Natural killer cell (primary cell): ENCODE data around the gene TOP3B. TPM values are rescaled to one million over a fixed set of nuclear protein-coding genes. Genes with fewer than 3 reads are reported as not detected.

ENCODE experiments used
- ATAC-seq, 3 donors: fragments of 150-1000 bp in 2 of 3; fragments of 200-7000 bp in 1 of 3; cut with Tn5 transposase; 1 replicate in 1 of 3; 2 replicates in 2 of 3; pipeline ENCODE4 v1.10.0; 2021; ENCODE audit warnings: mild to moderate bottlenecking in 2 of 3, moderate library complexity in 2 of 3
- DNase-seq, 2 donors: peaks; one replicate each; pipeline versions ENCODE4 v3.0.0 to v3.0.0-alpha.2; 2013 to 2021; ENCODE audit warnings: mixed read lengths in 1 of 2
- H3K27ac ChIP-seq: one replicate; pipeline ENCODE4 v1.5.1; 2013; ENCODE audit warnings: mild to moderate bottlenecking, low read length
- H3K27me3 ChIP-seq: one replicate; pipeline ENCODE4 v1.6.1; 2013; ENCODE audit warnings: low read length; ENCODE audit not compliant: control insufficient read depth, insufficient read depth
- H3K36me3 ChIP-seq: one replicate; pipeline ENCODE4 v1.6.1; 2013; ENCODE audit warnings: low read length; ENCODE audit not compliant: control insufficient read depth, insufficient read depth
- H3K4me1 ChIP-seq: one replicate; pipeline ENCODE4 v1.6.1; 2013; ENCODE audit warnings: low read length; ENCODE audit not compliant: control insufficient read depth, insufficient read depth
- H3K4me3 ChIP-seq: one replicate; pipeline ENCODE4 v1.5.1; 2013; ENCODE audit warnings: low read length
- H3K9me3 ChIP-seq: one replicate; pipeline ENCODE4 v1.6.1; 2013; ENCODE audit warnings: low read length; ENCODE audit not compliant: control insufficient read depth, insufficient read depth
- H3K27ac Mint-ChIP-seq, 2 donors: one replicate each; pipeline ENCODE4 v1.8.0; 2022; ENCODE audit warnings: mild to moderate bottlenecking in 2 of 2, mixed read lengths in 2 of 2, moderate library complexity in 1 of 2
- H3K27me3 Mint-ChIP-seq, 2 donors: one replicate each; pipeline ENCODE4 v1.8.0; 2022; ENCODE audit warnings: low read depth in 2 of 2, mixed read lengths in 2 of 2
- H3K36me3 Mint-ChIP-seq: one replicate; pipeline ENCODE4 v1.8.0; 2022; ENCODE audit warnings: mixed read lengths
- H3K4me1 Mint-ChIP-seq, 2 donors: one replicate each; pipeline ENCODE4 v1.8.0; 2022; ENCODE audit warnings: mixed read lengths in 2 of 2
- H3K4me3 Mint-ChIP-seq: one replicate; pipeline ENCODE4 v1.8.0; 2022; ENCODE audit warnings: mild to moderate bottlenecking, moderate library complexity, mixed read lengths
- H3K9me3 Mint-ChIP-seq, 2 donors: one replicate each; pipeline ENCODE4 v1.8.0; 2022; ENCODE audit warnings: mixed read lengths in 2 of 2
- CTCF ChIP-seq: fragments of 200-600 bp; IDR thresholded peaks from one replicate; pipeline ENCODE4 v1.8.0; 2022; ENCODE audit warnings: antibody characterized with exemption
- WGBS: methylation state at CpG from one replicate; pipeline ENCODE4 v1.1.7; 2013; ENCODE audit warnings: missing lambda C conversion rate; ENCODE audit not compliant: insufficient coverage; 5-methylcytosine and 5-hydroxymethylcytosine counted together
- intact Hi-C: fragments of 100-400 bp; cut with micrococcal nuclease; formaldehyde crosslinking; loops from one replicate; pipeline ENCODE4 v1.14.2; 2022
- total RNA-seq, 4 donors: library from RNA; stranded (reverse); fragments of 120-200 nt in 1 of 4; gene quantifications; one replicate each; pipeline versions ENCODE4 v1.2.3 to v1.2.4, GENCODE V29; 2013 to 2022

TOP3B gene
- total RNA-seq, 3 donors from 2014 or later (not counting 1 experiment from before 2014, with no cell fraction given) = 45.8 to 66.0 (median 62.7) TPM

- ATAC-seq = no peak
- intact Hi-C loops = no loop called here
- no peak overlapping the region for H3K4me3 Mint-ChIP-seq
- peaks cover 8% of the 10 kb centered on the region for H3K36me3 Mint-ChIP-seq
- DNase-seq = no peak
- H3K9me3 Mint-ChIP-seq = no peaks in the 10 kb centered on the region
- no peaks in the 10 kb centered on the region for H3K27me3 ChIP-seq
- WGBS = 94% methylated on average over 6 of the region's 7 CpGs
- H3K4me1 Mint-ChIP-seq = peaks cover 15 to 22% of the 10 kb centered on the region in 2 donors
- H3K27ac ChIP-seq = no peak overlapping the region
- H3K4me3 ChIP-seq = no peak overlapping the region
- H3K36me3 ChIP-seq = peaks cover 69% of the 10 kb centered on the region
- H3K27me3 Mint-ChIP-seq = no peaks in the 10 kb centered on the region
- no peak overlapping the region for H3K27ac Mint-ChIP-seq
- no peak for TF ChIP-seq CTCF
- no peaks in the 10 kb centered on the region for H3K9me3 ChIP-seq
- no peaks in the 10 kb centered on the region for H3K4me1 ChIP-seq
Measured at GRCh38 chr22:21971858-21972275, 10.7 kb downstream of the TOP3B start.

- H3K36me3 Mint-ChIP-seq = peaks cover 8% of the 10 kb centered on the region
- no peaks in the 10 kb centered on the region for H3K9me3 ChIP-seq
- WGBS = 97% methylated on average over 18 of the region's 18 CpGs
- H3K4me1 Mint-ChIP-seq = peaks cover 7 to 15% of the 10 kb centered on the region in 2 donors
- no peaks in the 10 kb centered on the region for H3K9me3 Mint-ChIP-seq
- ATAC-seq = no peak
- H3K4me1 ChIP-seq = no peaks in the 10 kb centered on the region
- no peaks in the 10 kb centered on the region for H3K27me3 Mint-ChIP-seq
- no peak for TF ChIP-seq CTCF
- intact Hi-C loops = no loop called here
- no peaks in the 10 kb centered on the region for H3K27me3 ChIP-seq
- H3K27ac Mint-ChIP-seq = no peak overlapping the region
- no peak overlapping the region for H3K4me3 Mint-ChIP-seq
- no peak for DNase-seq
- H3K4me3 ChIP-seq = no peak overlapping the region
- H3K27ac ChIP-seq = no peak overlapping the region
- peaks cover 77% of the 10 kb centered on the region for H3K36me3 ChIP-seq
Measured at GRCh38 chr22:21970800-21971617, 11.6 kb downstream of the TOP3B start.

- H3K27me3 Mint-ChIP-seq = no peaks in the 10 kb centered on the region
- no peak for TF ChIP-seq CTCF
- WGBS = 96% methylated on average over 19 of the region's 19 CpGs
- no peak overlapping the region for H3K4me3 Mint-ChIP-seq
- H3K9me3 Mint-ChIP-seq = no peaks in the 10 kb centered on the region
- no peak overlapping the region for H3K27ac Mint-ChIP-seq
- no peak overlapping the region for H3K4me3 ChIP-seq
- H3K27me3 ChIP-seq = no peaks in the 10 kb centered on the region
- no peaks in the 10 kb centered on the region for H3K4me1 ChIP-seq
- intact Hi-C loops = no loop called here
- no peak for ATAC-seq
- H3K27ac ChIP-seq = no peak overlapping the region
- no peak for DNase-seq
- no peaks in the 10 kb centered on the region for H3K9me3 ChIP-seq
- peaks cover 76% of the 10 kb centered on the region for H3K36me3 ChIP-seq
- H3K4me1 Mint-ChIP-seq = peaks cover 0 to 9% of the 10 kb centered on the region in 2 donors
- H3K36me3 Mint-ChIP-seq = peaks cover 8% of the 10 kb centered on the region
Measured at GRCh38 chr22:21970037-21970799, 12.4 kb downstream of the TOP3B start.
